GM19397 (cell line): ENCODE measurements around the gene CHTOP.

Source experiments
- ATAC-seq: cut with Tn5 transposase; IDR thresholded peaks from one replicate; pipeline ENCODE4 v1.9.1; 2021; ENCODE audit warnings: mild to moderate bottlenecking, moderate library complexity; ENCODE audit not compliant: unreplicated experiment

Gene CHTOP

DNA sequence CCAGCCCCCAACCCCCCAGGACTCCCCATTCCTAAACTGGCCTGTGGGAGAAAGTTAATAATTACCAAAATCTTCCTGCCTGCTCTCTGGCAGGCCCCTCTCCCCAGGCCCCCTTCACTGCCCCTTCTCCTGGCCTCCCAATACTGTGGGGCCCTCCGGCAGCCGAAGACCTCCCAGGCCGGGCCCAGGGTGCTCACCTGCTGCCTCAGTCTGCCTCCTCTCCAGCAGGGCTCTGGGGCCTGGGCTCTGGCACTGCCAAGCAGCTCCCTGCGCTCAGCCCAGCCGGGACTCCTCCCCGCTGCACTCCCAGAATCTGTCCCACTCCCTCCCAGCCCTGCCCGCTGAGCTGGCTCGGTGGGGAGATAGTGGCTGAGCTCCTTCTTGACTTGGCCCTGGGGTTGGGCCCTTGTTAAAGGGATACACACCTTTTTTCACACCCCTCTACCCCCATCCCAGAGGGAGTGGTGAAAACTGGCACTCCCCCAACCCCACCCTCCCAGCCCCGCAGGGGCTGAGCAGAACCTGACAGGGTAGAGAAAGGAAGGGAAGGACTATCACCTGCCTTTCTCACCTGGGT, 21.0 kb upstream of the CHTOP start, which contains the start of gene S100A16:
TSS of gene S100A16 (minus strand) at position 383 of the 577 bp plus-strand sequence. CDS start 4,986 bp downstream, outside the sequence.
- ATAC-seq, result no peak

DNA sequence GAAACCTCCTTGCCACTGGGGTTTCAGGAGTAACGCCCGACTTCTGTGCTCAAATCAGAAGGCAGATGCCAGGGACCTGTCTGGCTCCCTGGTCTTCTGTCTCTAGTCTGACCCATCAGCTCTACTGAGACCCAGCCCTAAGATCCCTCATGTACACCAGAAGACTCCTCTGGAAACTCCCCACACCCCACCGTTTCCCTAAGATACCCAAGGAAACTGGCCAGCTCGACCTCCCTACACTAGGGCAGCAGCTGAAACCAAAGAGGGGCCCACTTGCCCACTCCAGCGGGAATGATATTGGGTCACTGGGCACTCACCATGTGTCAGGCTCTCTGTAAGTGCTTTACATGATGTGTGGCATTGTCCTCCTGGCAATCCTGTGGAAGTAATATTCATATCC, 20.5 kb upstream of the CHTOP start:
- no peak for ATAC-seq

GRCh38 chr1:153614189-153614900, 19.5 kb upstream of the CHTOP start:
- ATAC-seq, result no peak

DNA sequence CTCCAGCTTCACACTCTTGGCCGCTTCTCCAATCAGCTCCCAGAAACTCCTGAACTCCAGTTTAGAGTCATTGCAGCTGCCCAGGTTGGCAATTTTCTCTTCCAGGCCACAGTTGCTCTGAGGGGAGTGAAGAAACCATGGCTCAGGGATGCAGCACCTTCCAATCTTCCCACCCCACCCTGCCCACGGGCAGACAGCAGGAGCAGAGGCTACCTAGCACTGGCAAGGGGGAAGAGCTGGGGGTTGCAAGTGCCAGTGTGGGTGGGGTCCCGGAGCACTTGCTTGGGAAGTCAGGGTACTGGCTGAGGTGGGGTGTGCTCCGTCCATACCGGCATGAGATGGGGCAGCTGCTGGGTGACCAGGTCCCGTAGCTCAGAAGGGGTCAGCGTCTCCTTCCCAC, 19.0 kb upstream of the CHTOP start:
- no peak for ATAC-seq

- ATAC-seq, result no peak
Observed at GRCh38 chr1:153615406-153615805, 18.5 kb upstream of the CHTOP start.

- ATAC-seq, result no peak
Observed at GRCh38 chr1:153616144-153616916, 17.5 kb upstream of the CHTOP start, which contains the start of gene S100A14. S100A14 (minus strand) TSS chr1:153616325; CDS start chr1:153615858, 467 bp downstream.

DNA sequence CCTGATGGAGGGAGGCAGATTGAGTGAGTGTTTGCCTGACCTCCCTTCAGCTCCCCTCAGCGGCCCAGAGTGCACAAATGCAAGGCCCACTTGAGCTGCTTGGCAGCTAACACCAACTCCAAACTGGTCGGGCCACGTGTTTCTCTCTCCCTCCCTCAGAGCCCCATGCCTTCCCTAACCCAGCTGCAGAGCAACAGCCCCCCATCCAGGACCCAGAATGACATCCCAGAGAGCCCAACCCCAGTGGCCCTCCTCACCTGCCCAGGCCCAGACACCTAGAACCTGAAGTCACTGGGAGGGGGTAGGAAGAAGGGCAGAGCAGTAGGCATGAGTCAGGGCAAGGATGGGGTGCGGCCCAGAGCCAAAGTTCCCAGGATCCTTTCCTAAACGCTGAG, 17.0 kb upstream of the CHTOP start:
- no peak for ATAC-seq

- ATAC-seq, result peak; percentile 75
Observed at GRCh38 chr1:153617663-153618062, 16.2 kb upstream of the CHTOP start.

DNA sequence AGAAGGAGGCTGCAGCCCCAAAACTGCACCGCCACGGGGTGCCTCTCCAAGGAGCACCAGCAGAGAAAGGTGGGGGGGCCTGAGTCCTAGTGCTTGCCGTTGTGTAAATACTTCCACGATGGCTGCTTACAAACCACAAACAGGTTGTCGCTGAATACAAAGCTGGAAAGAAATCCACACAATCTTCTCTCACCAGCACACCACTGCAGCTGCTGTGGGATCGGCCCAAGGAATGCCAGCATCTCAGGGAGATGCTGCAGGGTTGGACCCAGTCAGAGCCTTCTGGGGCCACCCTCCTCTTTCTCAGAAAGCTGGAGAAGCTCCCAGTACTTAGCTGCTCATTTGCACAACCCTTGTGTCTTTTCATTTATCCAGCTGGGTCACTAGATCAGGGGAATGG, 14.7 kb upstream of the CHTOP start:
- no peak for ATAC-seq

GRCh38 chr1:153623101-153623500, 10.8 kb upstream of the CHTOP start:
- no peak for ATAC-seq

- ATAC-seq, result no peak
Observed at GRCh38 chr1:153624965-153625611, 8.8 kb upstream of the CHTOP start.

- ATAC-seq, result no peak
Observed at GRCh38 chr1:153626477-153626903, 7.4 kb upstream of the CHTOP start.

DNA sequence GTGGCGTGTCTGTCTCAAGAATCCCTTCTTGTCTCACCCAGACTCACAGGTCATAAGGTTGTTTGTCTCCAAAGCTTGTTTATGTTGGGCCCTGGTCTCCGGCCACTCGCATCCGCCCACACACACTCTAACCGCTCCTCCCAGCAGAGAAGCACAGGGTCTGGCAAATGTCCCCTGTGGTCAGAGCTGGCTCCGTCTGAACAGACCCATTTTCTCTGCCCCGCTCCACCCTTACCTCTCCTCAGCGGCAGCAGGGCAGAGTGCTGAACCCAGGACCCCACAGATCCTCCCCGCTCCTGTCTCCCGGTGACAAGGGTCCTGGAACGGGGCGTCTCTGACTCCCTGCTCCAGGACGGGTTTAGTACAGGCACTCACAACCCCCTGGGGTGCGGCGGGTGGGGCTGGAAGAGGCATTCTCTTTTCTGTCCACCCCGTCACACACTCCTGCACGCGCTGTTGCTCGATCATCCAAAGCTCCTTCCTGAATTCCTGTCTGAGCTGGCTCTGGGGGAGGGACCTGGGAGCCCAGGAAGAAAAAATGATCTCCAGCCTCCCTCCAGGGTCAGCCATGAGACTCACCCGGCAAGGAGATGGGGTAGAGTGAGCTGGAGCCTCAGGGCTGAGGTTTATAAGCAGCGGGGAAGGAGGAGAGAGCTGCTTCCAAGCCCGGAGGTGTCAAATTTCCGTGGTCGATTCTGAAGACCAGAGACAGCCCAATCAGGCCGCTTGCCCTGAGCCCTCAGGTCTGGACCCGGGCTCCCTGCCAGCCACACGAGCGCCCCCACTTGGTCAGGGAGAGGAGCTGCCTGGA, 6.8 kb upstream of the CHTOP start, which contains the start of gene S100A13:
TSS of gene S100A13 (minus strand) at position 602 of the 811 bp plus-strand sequence. CDS start 1,033 bp downstream, outside the sequence.
- ATAC-seq, result no peak

DNA sequence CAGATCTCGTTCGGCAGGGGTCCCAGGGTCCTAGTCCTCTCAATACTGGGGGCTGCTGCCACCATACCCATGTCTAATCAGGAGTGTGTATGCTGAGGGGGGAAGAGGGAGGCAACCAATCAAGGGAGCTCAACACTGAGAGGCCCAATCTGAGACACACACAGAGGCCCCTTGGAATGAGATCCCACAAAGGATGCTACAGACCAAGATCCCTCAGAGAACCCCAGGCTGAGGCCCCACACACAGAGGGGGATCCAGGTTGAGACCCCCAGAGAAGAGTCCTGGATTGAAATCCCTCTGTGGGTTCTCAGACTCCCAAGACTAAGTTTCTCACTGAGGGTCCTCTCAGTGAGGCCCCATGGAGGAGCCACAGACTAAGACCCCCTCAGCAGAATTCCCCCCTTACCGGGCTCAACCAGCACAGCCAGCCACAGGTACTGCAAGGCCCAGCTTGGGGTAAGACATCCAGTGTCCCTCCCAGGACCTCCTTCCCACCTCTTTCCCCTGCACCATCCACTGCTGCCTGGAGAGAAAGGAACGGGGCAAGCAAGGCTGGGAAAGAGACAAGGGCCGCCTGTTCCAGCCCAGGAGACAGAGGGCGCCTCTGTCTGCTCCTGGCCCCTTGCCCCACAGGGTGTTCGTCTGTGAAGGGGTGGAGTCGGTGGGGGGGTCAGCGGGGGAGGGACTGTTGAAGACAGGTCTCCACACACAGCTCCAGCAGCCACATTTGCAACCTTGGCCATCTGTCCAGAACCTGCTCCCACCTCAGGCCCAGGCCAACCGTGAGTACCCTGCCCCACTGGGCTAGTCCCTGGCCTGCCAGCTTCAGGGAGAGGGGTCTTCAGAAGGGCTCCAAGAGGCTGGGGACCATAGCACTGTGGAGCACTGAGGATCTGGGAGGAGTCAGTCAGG, 5.9 kb upstream of the CHTOP start, which contains the start of gene S100A1:
TSS of gene S100A1 (plus strand) at position 720 of the 912 bp plus-strand sequence. CDS start 2,088 bp downstream, outside the sequence.
- no peak for ATAC-seq

GRCh38 chr1:153628638-153629342, 5.1 kb upstream of the CHTOP start:
- no peak for ATAC-seq

DNA sequence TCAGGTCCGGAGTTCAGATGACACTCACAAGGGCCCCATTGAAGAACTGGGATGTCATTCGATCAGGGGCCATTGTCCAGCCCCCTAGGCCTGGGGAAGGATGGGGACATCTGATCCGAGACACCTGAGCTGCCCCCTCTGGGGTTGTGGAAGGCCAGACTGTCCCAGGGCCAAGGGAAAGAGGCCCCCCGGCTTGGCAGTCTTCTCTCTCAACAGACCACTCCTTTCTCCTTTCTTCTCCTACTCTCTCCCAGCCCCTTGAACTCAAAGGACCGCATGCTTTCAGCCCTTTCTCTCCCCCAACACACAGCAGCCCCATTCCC, 4.6 kb upstream of the CHTOP start:
- ATAC-seq, result no peak

DNA sequence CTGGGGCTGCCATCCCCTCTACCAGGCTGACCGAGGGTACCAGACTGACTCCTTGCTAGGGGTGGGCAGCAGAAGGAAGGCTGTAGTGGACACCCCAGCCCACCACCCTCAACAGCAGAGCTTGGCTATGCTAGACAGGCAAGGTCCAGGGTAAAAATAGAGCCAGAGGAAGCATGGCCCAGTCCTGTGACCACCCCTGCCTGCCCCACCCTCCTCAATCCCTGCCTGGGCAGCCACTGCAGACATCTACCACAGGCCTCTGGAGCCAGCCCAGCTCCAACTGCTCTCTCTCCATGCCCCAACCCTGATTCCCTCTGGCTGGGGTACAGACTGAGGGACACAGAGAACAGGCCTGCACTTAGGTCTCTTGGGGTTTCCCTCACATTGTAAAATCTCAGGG, 3.9 kb upstream of the CHTOP start:
- ATAC-seq, result no peak

DNA sequence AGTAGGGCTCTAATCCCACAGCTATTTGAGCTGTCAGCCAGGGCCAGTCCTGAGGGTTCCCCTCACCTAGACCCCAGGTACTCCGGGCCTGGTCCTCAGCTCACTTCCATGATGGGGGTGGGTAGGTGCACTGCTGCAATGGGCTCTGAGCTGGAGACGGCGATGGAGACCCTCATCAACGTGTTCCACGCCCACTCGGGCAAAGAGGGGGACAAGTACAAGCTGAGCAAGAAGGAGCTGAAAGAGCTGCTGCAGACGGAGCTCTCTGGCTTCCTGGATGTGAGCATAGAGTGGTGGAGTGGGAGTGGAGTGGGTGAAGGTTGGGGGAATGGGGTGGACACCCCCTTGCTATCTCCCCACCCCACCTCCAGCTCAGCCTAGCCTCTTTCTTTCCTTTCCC, 3.5 kb upstream of the CHTOP start:
- ATAC-seq, result no peak
